Measurements from ENCODE around the gene NEO1.
A peak's percentile ranks its signal among the peaks of the same experiment; 100 is the strongest.
"Not testable (repeated sequence)": the region's sequence is repeated elsewhere in the genome, so short reads cannot be mapped to it uniquely, and the experiment has no call there.

The NEO1 gene

GRCh38 chr15:73210630-73211029 is 158.4 kb downstream of the NEO1 start:
- no peak overlapping the region for H3K4me3 ChIP-seq (ENCODE audit: low read depth, low read length)
- DNase-seq (ENCODE audit: low read depth, low spot score), result no peak
- in situ Hi-C loops (cut with HindIII; ENCODE audit: low sequenced_read_pairs), result no loop called here
- TF ChIP-seq CTCF (IDR thresholded peaks at IDR 0.05; ENCODE audit: low read depth, low read length), result no peak

- TF ChIP-seq CTCF (IDR thresholded peaks at IDR 0.05; ENCODE audit: low read depth, low read length), result no peak
- DNase-seq (ENCODE audit: low read depth, low spot score), result peak; percentile 13
- in situ Hi-C loops (cut with HindIII; ENCODE audit: low sequenced_read_pairs), result no loop called here
- no peak overlapping the region for H3K4me3 ChIP-seq (ENCODE audit: low read depth, low read length)
Measured at GRCh38 chr15:73212424-73212823, 160.2 kb downstream of the NEO1 start.

GRCh38 chr15:73221450-73221849 is 169.2 kb downstream of the NEO1 start:
- in situ Hi-C loops (cut with HindIII; ENCODE audit: low sequenced_read_pairs); DNase-seq (ENCODE audit: low read depth, low spot score); H3K4me3 ChIP-seq (ENCODE audit: low read depth, low read length): not testable (repeated sequence)

- DNase-seq (ENCODE audit: low read depth, low spot score), result no peak
- no peak overlapping the region for H3K4me3 ChIP-seq (ENCODE audit: low read depth, low read length)
- in situ Hi-C loops (cut with HindIII; ENCODE audit: low sequenced_read_pairs), result no loop called here
- no peak for TF ChIP-seq CTCF (IDR thresholded peaks at IDR 0.05; ENCODE audit: low read depth, low read length)
Measured at GRCh38 chr15:73225358-73226015, 173.2 kb downstream of the NEO1 start.

GRCh38 chr15:73226093-73226814 is 174.0 kb downstream of the NEO1 start:
- H3K4me3 ChIP-seq (ENCODE audit: low read depth, low read length), result no peak overlapping the region
- TF ChIP-seq CTCF (IDR thresholded peaks at IDR 0.05; ENCODE audit: low read depth, low read length), result no peak
- in situ Hi-C loops (cut with HindIII; ENCODE audit: low sequenced_read_pairs), result no loop called here

GRCh38 chr15:73227433-73228056 is 175.3 kb downstream of the NEO1 start:
- in situ Hi-C loops (cut with HindIII; ENCODE audit: low sequenced_read_pairs), result no loop called here
- no peak for DNase-seq (ENCODE audit: low read depth, low spot score)
- no peak for TF ChIP-seq CTCF (IDR thresholded peaks at IDR 0.05; ENCODE audit: low read depth, low read length)

More at GRCh38 chr15:73226093-73226814, 174.0 kb downstream of the NEO1 start:
- no peak for DNase-seq (ENCODE audit: low read depth, low spot score)

GRCh38 chr15:73228128-73228646 is 175.9 kb downstream of the NEO1 start:
- in situ Hi-C loops (cut with HindIII; ENCODE audit: low sequenced_read_pairs), result no loop called here
- no peak for TF ChIP-seq CTCF (IDR thresholded peaks at IDR 0.05; ENCODE audit: low read depth, low read length)
- H3K4me3 ChIP-seq (ENCODE audit: low read depth, low read length), result no peak overlapping the region
- no peak for DNase-seq (ENCODE audit: low read depth, low spot score)

More at GRCh38 chr15:73227433-73228056, 175.3 kb downstream of the NEO1 start:
- H3K4me3 ChIP-seq (ENCODE audit: low read depth, low read length), result no peak overlapping the region

All from astrocyte of the spinal cord (primary cell).